Esophagus squamous epithelium (tissue), 4 donors: ENCODE results near the gene SLC1A2.

ENCODE experiments used
- POLR2A ChIP-seq, 4 donors: fragments of 450-650 bp; IDR thresholded peaks; one replicate each; pipeline ENCODE4 v1.6.1; 2017; ENCODE audit warnings: antibody characterized with exemption in 4 of 4, mild to moderate bottlenecking in 4 of 4, moderate library complexity in 3 of 4
- TF ChIP-seq, protein P1 (sequence below), 6 experiments: fragments of 450-650 bp in 4 of 6; fragments of 200-600 bp in 2 of 6; sonication (generic) in 2 of 6; IDR thresholded peaks; one replicate each; pipeline ENCODE4 v1.5.1; 2016 to 2019; ENCODE audit warnings: antibody characterized with exemption in 6 of 6, mild to moderate bottlenecking in 4 of 6, moderate library complexity in 4 of 6

DNA sequence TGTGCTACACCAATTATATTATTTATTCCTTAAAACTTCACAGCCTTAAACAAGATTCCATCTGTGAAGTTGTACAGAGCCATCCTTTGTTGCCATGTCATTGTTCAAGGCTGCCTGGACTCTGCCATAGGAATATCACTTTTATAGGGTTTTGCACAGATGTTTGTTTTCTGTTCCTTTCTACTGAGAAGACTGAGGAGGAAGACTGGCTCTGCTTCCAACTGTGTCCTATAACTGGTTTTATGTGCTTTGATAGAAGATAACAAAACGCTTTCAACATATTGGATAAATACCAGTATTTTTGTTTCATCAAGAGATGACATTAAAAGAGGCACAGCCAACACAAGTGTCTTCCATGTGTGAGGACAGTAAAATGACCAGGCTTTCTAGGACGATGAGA is 159.8 kb downstream of the SLC1A2 start:
- TF ChIP-seq, protein P1, sequence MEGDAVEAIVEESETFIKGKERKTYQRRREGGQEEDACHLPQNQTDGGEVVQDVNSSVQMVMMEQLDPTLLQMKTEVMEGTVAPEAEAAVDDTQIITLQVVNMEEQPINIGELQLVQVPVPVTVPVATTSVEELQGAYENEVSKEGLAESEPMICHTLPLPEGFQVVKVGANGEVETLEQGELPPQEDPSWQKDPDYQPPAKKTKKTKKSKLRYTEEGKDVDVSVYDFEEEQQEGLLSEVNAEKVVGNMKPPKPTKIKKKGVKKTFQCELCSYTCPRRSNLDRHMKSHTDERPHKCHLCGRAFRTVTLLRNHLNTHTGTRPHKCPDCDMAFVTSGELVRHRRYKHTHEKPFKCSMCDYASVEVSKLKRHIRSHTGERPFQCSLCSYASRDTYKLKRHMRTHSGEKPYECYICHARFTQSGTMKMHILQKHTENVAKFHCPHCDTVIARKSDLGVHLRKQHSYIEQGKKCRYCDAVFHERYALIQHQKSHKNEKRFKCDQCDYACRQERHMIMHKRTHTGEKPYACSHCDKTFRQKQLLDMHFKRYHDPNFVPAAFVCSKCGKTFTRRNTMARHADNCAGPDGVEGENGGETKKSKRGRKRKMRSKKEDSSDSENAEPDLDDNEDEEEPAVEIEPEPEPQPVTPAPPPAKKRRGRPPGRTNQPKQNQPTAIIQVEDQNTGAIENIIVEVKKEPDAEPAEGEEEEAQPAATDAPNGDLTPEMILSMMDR (IDR thresholded peaks at IDR 0.05): no peak
- TF ChIP-seq POLR2A (IDR thresholded peaks at IDR 0.05): no peak
